Measurements from ENCODE around the gene ZNF341.

- TF ChIP-seq POLR2AphosphoS5 (IDR thresholded peaks at IDR 0.05) (no peak), CTCF (IDR thresholded peaks at IDR 0.05) (no peak), POLR2A (IDR thresholded peaks at IDR 0.05) (no peak)
Measured at GRCh38 chr20:33783256-33783655, 51.5 kb downstream of the ZNF341 start.
